Measurements from ENCODE around the gene BBS9. TPM values are rescaled to one million over a fixed set of nuclear protein-coding genes. Genes with fewer than 3 reads are reported as not detected.
"Not testable (repeated sequence)": the region's sequence is repeated elsewhere in the genome, so short reads cannot be mapped to it uniquely, and the experiment has no call there.

The BBS9 gene
- total and polyA plus RNA-seq, 3 donors from 2014 or later: 39.3 to 55.7 (median 53.3) TPM

- TF ChIP-seq POLR2A (IDR thresholded peaks at IDR 0.05): no peak
- TF ChIP-seq CTCF (IDR thresholded peaks at IDR 0.05): no peak
- Histone ChIP-seq H3K4me3 (no peak overlapping the region), H3K9me3 (no peaks in the 10 kb centered on the region), H3K27ac (no peak overlapping the region), H3K4me1 (no peaks in the 10 kb centered on the region), H3K36me3 (ENCODE audit: low read depth, missing control alignments) (no peaks in the 10 kb centered on the region), H3K27me3 (no peaks in the 10 kb centered on the region)
- intact Hi-C loops (cut with DNase I; ENCODE audit: low total_unique reads): no loop called here
- WGBS, 2 donors: 84 to 94% methylated on average over 3 of the region's 3 CpGs
- no peak for DNase-seq
Observed at GRCh38 chr7:33509206-33509605, 379.8 kb downstream of the BBS9 start.

- Histone ChIP-seq H3K9me3 (no peaks in the 10 kb centered on the region), H3K27me3 (no peaks in the 10 kb centered on the region), H3K27ac (no peak overlapping the region), H3K4me3 (no peak overlapping the region), H3K4me1 (no peaks in the 10 kb centered on the region), H3K36me3 (ENCODE audit: low read depth, missing control alignments) (no peaks in the 10 kb centered on the region)
- DNase-seq: no peak
- no peak for TF ChIP-seq CTCF (IDR thresholded peaks at IDR 0.05)
- TF ChIP-seq POLR2A (IDR thresholded peaks at IDR 0.05): no peak
- intact Hi-C loops (cut with DNase I; ENCODE audit: low total_unique reads): no loop called here
- WGBS, 2 donors: 61 to 78% methylated on average over 3 of the region's 3 CpGs
Observed at GRCh38 chr7:33511778-33512177, 382.4 kb downstream of the BBS9 start.

GRCh38 chr7:33516568-33516967 lies 387.2 kb downstream of the BBS9 start:
- H3K4me3 ChIP-seq: no peak overlapping the region
- DNase-seq: no peak
- H3K4me1 ChIP-seq: no peaks in the 10 kb centered on the region
- no peak overlapping the region for H3K27ac ChIP-seq
- WGBS, 2 donors: 59 to 66% methylated on average over 1 of the region's 1 CpG
- intact Hi-C loops (cut with DNase I; ENCODE audit: low total_unique reads): no loop called here
- H3K36me3 ChIP-seq (ENCODE audit: low read depth, missing control alignments): no peaks in the 10 kb centered on the region
- TF ChIP-seq CTCF (IDR thresholded peaks at IDR 0.05) (no peak), POLR2A (IDR thresholded peaks at IDR 0.05) (no peak)
- no peaks in the 10 kb centered on the region for H3K27me3 ChIP-seq
- no peaks in the 10 kb centered on the region for H3K9me3 ChIP-seq

GRCh38 chr7:33517191-33517590 lies 387.8 kb downstream of the BBS9 start:
- H3K9me3 ChIP-seq: no peaks in the 10 kb centered on the region
- 98 to 100% methylated on average over 2 of the region's 2 CpGs for WGBS, 2 donors
- intact Hi-C loops (cut with DNase I; ENCODE audit: low total_unique reads): no loop called here
- no peaks in the 10 kb centered on the region for H3K27me3 ChIP-seq
- no peak overlapping the region for H3K4me3 ChIP-seq
- no peak for DNase-seq
- H3K27ac ChIP-seq: no peak overlapping the region
- no peak for TF ChIP-seq POLR2A (IDR thresholded peaks at IDR 0.05)
- no peak for TF ChIP-seq CTCF (IDR thresholded peaks at IDR 0.05)
- no peaks in the 10 kb centered on the region for H3K36me3 ChIP-seq (ENCODE audit: low read depth, missing control alignments)
- no peaks in the 10 kb centered on the region for H3K4me1 ChIP-seq

DNA sequence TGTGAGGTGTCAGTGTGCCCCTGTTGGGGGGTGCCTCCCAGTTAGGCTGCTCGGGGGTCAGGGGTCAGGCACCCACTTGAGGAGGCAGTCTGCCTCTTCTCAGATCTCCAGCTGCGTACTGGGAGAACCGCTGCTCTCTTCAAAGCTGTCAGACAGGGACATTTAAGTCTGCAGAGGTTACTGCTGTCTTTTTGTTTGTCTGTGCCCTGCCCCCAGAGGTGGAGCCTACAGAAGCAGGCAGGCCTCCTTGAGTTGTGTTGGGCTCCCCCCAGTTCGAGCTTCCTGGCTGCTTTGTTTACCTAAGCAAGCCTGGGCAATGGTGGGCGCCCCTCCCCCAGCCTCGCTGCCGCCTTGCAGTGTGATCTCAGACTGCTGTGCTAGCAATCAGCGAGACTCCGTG lies 397.6 kb downstream of the BBS9 start:
- H3K4me1 ChIP-seq; H3K36me3 ChIP-seq (ENCODE audit: low read depth, missing control alignments); DNase-seq; H3K4me3 ChIP-seq; H3K27me3 ChIP-seq; H3K9me3 ChIP-seq; intact Hi-C loops (cut with DNase I; ENCODE audit: low total_unique reads); H3K27ac ChIP-seq: not testable (repeated sequence)
- WGBS, 2 donors: 72 to 94% methylated on average over 5 to 7 of the region's 9 CpGs

GRCh38 chr7:33527613-33528012 lies 398.2 kb downstream of the BBS9 start:
- H3K9me3 ChIP-seq; H3K36me3 ChIP-seq (ENCODE audit: low read depth, missing control alignments); DNase-seq; H3K4me3 ChIP-seq; H3K27me3 ChIP-seq; intact Hi-C loops (cut with DNase I; ENCODE audit: low total_unique reads); H3K27ac ChIP-seq; H3K4me1 ChIP-seq: not testable (repeated sequence)
- WGBS, 2 donors: 84 to 93% methylated on average over 7 to 10 of the region's 10 CpGs

All from testis (tissue), 3 donors.